ENCODE data around the gene ANO10.

The ANO10 gene

DNA sequence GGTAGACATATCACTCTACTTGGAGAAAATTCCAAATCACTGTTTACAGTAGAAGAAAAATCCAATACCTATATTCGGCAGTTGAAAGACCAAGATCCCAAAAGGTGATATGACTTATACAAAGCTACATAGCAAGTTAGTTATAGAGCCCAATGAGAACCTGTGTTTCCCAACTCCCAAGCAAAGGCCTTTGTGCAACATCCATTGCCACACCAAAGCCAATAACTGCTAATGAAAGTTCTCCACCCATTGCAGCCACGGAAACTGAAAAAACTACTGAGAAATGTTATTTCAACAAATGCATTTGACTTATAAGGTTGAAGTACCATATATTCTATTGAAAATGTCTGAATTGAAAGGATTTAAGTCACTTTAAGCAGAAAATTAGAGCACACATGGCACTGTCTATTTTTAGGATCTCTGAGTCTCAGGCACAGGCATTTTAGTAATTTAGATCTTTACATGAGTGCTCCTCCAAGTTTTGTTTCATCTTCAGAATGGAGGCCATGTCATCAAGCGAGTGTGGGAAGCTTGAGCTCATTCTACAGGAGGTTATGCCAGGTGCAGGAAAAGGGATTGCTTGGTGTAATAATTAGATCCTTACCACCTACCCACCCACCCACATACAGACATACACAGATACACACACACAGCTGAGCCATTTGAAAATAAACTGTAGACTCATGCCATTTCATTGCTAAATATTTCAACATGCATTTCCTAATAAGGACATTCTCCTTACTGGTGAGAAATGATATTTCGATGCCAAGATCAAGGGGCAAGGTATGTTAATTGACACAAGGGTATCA is 19.7 kb upstream of the ANO10 start:
- no peaks in the 10 kb centered on the region for H3K9me2 ChIP-seq (ENCODE audit: low read depth, low read length)
- no peaks in the 10 kb centered on the region for H3K9me3 ChIP-seq (ENCODE audit: low read length)
- H3K9ac ChIP-seq (ENCODE audit: low read length), result no peak overlapping the region
- no peaks in the 10 kb centered on the region for H3K36me3 ChIP-seq (ENCODE audit: insufficient read depth, low read length)
- no peak for TF ChIP-seq EZH2 (IDR thresholded peaks at IDR 0.05; ENCODE audit: borderline replicate concordance, low read length)
- TF ChIP-seq, protein P1, sequence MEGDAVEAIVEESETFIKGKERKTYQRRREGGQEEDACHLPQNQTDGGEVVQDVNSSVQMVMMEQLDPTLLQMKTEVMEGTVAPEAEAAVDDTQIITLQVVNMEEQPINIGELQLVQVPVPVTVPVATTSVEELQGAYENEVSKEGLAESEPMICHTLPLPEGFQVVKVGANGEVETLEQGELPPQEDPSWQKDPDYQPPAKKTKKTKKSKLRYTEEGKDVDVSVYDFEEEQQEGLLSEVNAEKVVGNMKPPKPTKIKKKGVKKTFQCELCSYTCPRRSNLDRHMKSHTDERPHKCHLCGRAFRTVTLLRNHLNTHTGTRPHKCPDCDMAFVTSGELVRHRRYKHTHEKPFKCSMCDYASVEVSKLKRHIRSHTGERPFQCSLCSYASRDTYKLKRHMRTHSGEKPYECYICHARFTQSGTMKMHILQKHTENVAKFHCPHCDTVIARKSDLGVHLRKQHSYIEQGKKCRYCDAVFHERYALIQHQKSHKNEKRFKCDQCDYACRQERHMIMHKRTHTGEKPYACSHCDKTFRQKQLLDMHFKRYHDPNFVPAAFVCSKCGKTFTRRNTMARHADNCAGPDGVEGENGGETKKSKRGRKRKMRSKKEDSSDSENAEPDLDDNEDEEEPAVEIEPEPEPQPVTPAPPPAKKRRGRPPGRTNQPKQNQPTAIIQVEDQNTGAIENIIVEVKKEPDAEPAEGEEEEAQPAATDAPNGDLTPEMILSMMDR (IDR thresholded peaks at IDR 0.05; ENCODE audit: low read length), result no peak
- H2AFZ ChIP-seq (ENCODE audit: low read length), result no peak overlapping the region
- no peak overlapping the region for H3K4me3 ChIP-seq (ENCODE audit: low read depth, low read length, poor library complexity, severe bottlenecking)
- H3K27ac ChIP-seq (ENCODE audit: low read depth, low read length, poor library complexity, severe bottlenecking), result no peak overlapping the region
- H3F3A ChIP-seq (ENCODE audit: insufficient read depth, low read length), result no peaks in the 10 kb centered on the region
- no peaks in the 10 kb centered on the region for H4K20me1 ChIP-seq (ENCODE audit: insufficient read depth, low read length)
- H3K4me1 ChIP-seq (ENCODE audit: insufficient read depth, low read length, severe bottlenecking), result no peaks in the 10 kb centered on the region
- H3K27me3 ChIP-seq (ENCODE audit: insufficient read depth, low read length), result no peaks in the 10 kb centered on the region
- no peaks in the 10 kb centered on the region for H3K79me2 ChIP-seq (ENCODE audit: insufficient read depth, low read length)
- H3K4me2 ChIP-seq (ENCODE audit: low read length), result no peak overlapping the region

DNA sequence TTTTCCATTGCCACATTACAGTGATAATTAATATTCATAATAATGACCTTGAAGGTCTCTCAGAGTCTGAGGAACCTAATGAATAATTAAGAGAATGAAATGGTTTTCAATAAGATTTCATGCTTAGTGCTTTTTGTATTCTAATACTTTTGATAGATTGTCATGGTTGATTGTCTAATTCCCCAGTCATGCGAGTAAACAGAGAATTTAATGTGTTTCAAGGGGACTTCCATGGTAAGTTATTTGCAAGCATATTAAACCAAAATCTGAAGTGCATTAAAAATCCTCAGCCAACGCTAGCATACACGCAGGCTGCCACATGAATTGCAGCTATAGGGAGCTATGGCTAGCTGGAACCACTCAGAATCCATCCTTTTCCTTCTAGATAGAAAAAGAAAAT is 18.9 kb upstream of the ANO10 start:
- Histone ChIP-seq H2AFZ (ENCODE audit: low read length) (no peak overlapping the region), H3K4me2 (ENCODE audit: low read length) (no peak overlapping the region), H3K36me3 (ENCODE audit: insufficient read depth, low read length) (no peaks in the 10 kb centered on the region), H3K9ac (ENCODE audit: low read length) (no peak overlapping the region), H3K27me3 (ENCODE audit: insufficient read depth, low read length) (no peaks in the 10 kb centered on the region), H3K27ac (ENCODE audit: low read depth, low read length, poor library complexity, severe bottlenecking) (no peak overlapping the region), H3K4me1 (ENCODE audit: insufficient read depth, low read length, severe bottlenecking) (no peaks in the 10 kb centered on the region), H3K9me3 (ENCODE audit: low read length) (no peaks in the 10 kb centered on the region), H3F3A (ENCODE audit: insufficient read depth, low read length) (no peaks in the 10 kb centered on the region), H3K79me2 (ENCODE audit: insufficient read depth, low read length) (no peaks in the 10 kb centered on the region), H3K9me2 (ENCODE audit: low read depth, low read length) (no peaks in the 10 kb centered on the region), H4K20me1 (ENCODE audit: insufficient read depth, low read length) (no peaks in the 10 kb centered on the region), H3K4me3 (ENCODE audit: low read depth, low read length, poor library complexity, severe bottlenecking) (no peak overlapping the region)
- TF ChIP-seq, protein P1 (IDR thresholded peaks at IDR 0.05; ENCODE audit: low read length), result no peak
- no peak for TF ChIP-seq EZH2 (IDR thresholded peaks at IDR 0.05; ENCODE audit: borderline replicate concordance, low read length)

DNA sequence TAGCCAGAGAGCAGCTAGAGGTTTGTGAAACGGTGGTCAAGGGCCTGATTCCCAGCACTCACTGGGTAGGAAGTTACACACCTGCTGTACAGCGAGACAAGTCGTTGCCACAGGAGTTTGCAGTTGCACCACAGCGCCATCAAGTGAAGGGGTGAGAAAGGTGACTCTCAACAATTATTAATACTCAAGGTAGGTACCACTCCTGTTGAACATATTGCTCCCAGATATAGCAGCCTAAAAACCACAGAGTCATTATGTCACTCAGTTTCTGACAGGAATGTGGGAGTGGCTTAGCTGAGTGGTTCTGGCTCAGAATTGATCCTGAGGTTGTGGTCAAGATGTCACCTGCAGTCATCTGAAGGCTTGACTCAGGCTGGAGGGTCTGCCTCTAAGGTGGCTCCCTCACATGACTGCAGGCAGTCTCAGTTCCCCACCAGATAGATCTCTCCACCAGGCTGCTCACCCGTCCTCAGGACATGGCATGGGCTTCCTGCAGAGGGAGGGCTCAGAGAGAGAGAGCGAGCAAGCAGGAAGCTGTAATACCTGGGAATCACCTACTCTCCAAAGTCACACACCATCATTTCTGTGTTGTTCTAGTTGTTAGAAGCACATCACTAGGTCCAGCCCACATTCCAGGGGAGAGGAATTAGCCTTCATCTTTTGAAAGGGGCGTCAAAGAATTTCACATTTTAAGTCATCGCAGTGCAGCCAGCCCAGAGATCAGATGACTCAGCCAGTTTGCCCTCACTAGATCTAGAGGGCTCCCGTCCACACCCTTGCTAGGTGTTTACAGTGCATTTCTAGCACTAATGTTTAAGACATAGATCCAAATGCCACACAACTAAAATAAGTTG is 17.0 kb upstream of the ANO10 start:
- Histone ChIP-seq H3K36me3 (ENCODE audit: insufficient read depth, low read length) (no peaks in the 10 kb centered on the region), H4K20me1 (ENCODE audit: insufficient read depth, low read length) (no peaks in the 10 kb centered on the region), H3K4me1 (ENCODE audit: insufficient read depth, low read length, severe bottlenecking) (no peaks in the 10 kb centered on the region), H3F3A (ENCODE audit: insufficient read depth, low read length) (no peaks in the 10 kb centered on the region), H2AFZ (ENCODE audit: low read length) (no peak overlapping the region), H3K79me2 (ENCODE audit: insufficient read depth, low read length) (no peaks in the 10 kb centered on the region), H3K4me3 (ENCODE audit: low read depth, low read length, poor library complexity, severe bottlenecking) (no peak overlapping the region), H3K9me2 (ENCODE audit: low read depth, low read length) (no peaks in the 10 kb centered on the region), H3K27me3 (ENCODE audit: insufficient read depth, low read length) (no peaks in the 10 kb centered on the region), H3K9ac (ENCODE audit: low read length) (no peak overlapping the region), H3K27ac (ENCODE audit: low read depth, low read length, poor library complexity, severe bottlenecking) (no peak overlapping the region), H3K9me3 (ENCODE audit: low read length) (no peaks in the 10 kb centered on the region), H3K4me2 (ENCODE audit: low read length) (no peak overlapping the region)
- TF ChIP-seq EZH2 (IDR thresholded peaks at IDR 0.05; ENCODE audit: borderline replicate concordance, low read length), result no peak
- TF ChIP-seq, protein P1 (IDR thresholded peaks at IDR 0.05; ENCODE audit: low read length), result peak; percentile 68

Measured in OCI-LY1 (cell line).